ENCODE results near the gene HOXB13. TPM values are rescaled to one million over a fixed set of nuclear protein-coding genes. Genes with fewer than 3 reads are reported as not detected.

HOXB13 gene
- total and polyA plus RNA-seq, 8 donors: 0.06 TPM; not detected in 7

GRCh38 chr17:48715496-48716399 lies 12.8 kb downstream of the HOXB13 start:
- FAIRE-seq (no peak), ATAC-seq (no peak), DNase-seq (no peak)
- TF ChIP-seq CTCF (IDR thresholded peaks at IDR 0.05): no peak
- no peak overlapping the region for H3K27ac ChIP-seq
- peaks cover 6 to 50% (median 15%) of the 10 kb centered on the region in 4 donors for H3K27me3 ChIP-seq
- intact Hi-C loops (cut with DNase I): no loop called here
- no peaks in the 10 kb centered on the region for H3K36me3 ChIP-seq
- 25% methylated on average over 5 of the region's 5 CpGs for WGBS, 2 donors
- no peaks in the 10 kb centered on the region for H3K9me3 ChIP-seq
- no peak overlapping the region for H3K4me3 ChIP-seq
- no peaks in the 10 kb centered on the region for H3K4me1 ChIP-seq

- no peaks in the 10 kb centered on the region for H3K4me1 ChIP-seq
- no peak for FAIRE-seq
- ATAC-seq: no peak
- WGBS, 2 donors: 40% methylated on average over 4 of the region's 4 CpGs
- no peak for DNase-seq
- no peaks in the 10 kb centered on the region for H3K9me3 ChIP-seq
- H3K4me3 ChIP-seq: no peak overlapping the region
- intact Hi-C loops (cut with DNase I): no loop called here
- H3K27me3 ChIP-seq: peaks cover 0 to 13% (median 0%) of the 10 kb centered on the region in 4 donors
- H3K27ac ChIP-seq: no peak overlapping the region
- no peak for TF ChIP-seq CTCF (IDR thresholded peaks at IDR 0.05)
- H3K36me3 ChIP-seq: no peaks in the 10 kb centered on the region
These were observed 17.4 kb downstream of the HOXB13 start for GRCh38 chr17:48711128-48711527.

- no peak for FAIRE-seq
- peaks cover 0 to 16% (median 0%) of the 10 kb centered on the region in 4 donors for H3K27me3 ChIP-seq
- TF ChIP-seq CTCF (IDR thresholded peaks at IDR 0.05): no peak
These were observed 23.9 kb downstream of the HOXB13 start for GRCh38 chr17:48704361-48705248.

GRCh38 chr17:48701864-48702532 lies 26.6 kb downstream of the HOXB13 start:
- Histone ChIP-seq H3K9me3 (no peaks in the 10 kb centered on the region), H3K27ac (no peak overlapping the region), H3K36me3 (no peaks in the 10 kb centered on the region), H3K27me3 (peaks cover 0 to 23% (median 1%) of the 10 kb centered on the region in 4 donors), H3K4me1 (no peaks in the 10 kb centered on the region), H3K4me3 (no peak overlapping the region)
- no peak for DNase-seq
- no peak for ATAC-seq
- 82 to 94% methylated on average over 10 of the region's 10 CpGs for WGBS, 2 donors
- intact Hi-C loops (cut with DNase I): no loop called here
- FAIRE-seq: no peak
- no peak for TF ChIP-seq CTCF (IDR thresholded peaks at IDR 0.05)

More at GRCh38 chr17:48704361-48705248, 23.9 kb downstream of the HOXB13 start:
- intact Hi-C loops (cut with DNase I): no loop called here
- ATAC-seq (no peak), DNase-seq (no peak)
- H3K4me1 ChIP-seq: no peaks in the 10 kb centered on the region
- no peak overlapping the region for H3K4me3 ChIP-seq
- no peak overlapping the region for H3K27ac ChIP-seq
- 59 to 68% methylated on average over 11 of the region's 11 CpGs for WGBS, 2 donors
- H3K36me3 ChIP-seq: no peaks in the 10 kb centered on the region
- no peaks in the 10 kb centered on the region for H3K9me3 ChIP-seq

Measured in pancreas (tissue), 10 donors.